GM21717 (cell line): ENCODE data around the gene CFAP100.

Experiments
- ATAC-seq: cut with Tn5 transposase; IDR thresholded peaks from one replicate; pipeline ENCODE4 v1.9.1; 2021; ENCODE audit warnings: mild to moderate bottlenecking, moderate library complexity; ENCODE audit not compliant: unreplicated experiment

Gene CFAP100

DNA sequence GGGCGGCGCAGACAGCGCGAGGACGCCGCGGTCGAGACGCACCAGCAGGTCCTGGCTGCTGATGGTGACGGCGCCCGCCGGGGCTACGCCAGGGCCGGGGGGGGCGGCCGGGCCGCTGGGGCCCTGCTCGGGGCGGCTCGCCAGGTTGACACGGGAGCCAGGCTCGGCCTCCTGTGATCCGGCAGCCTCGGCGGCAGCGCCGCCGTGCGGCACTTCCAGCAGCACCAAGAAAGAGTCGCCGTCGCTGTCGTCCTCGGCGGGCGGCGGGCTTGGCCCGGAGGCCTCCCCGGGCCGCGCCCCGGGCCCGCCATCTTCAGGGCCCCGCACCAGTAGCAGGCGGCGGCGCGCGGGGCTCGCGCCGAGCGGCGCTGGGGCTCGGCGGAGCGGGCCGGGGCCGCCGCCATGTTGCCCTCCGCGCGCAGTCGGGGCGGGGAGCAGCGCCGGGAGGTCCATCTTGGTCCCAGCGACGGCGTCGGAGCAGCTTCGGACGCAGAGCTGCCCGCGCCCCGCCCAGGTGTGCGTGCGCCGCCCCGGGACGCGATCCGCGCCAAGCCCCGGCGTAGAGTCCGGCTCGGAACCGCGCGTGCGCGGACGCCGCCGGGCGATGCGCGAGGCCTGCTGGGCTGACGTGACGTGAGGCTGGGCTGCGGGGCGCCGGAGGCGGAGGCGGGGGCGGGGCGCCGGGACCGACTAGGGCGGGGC is 80.9 kb downstream of the CFAP100 start, which contains the start of gene ZXDC:
TSS of gene ZXDC (minus strand) at position 479 of the 702 bp plus-strand sequence. CDS start at position 453, 26 bp downstream.
- peak; percentile 73 for ATAC-seq

DNA sequence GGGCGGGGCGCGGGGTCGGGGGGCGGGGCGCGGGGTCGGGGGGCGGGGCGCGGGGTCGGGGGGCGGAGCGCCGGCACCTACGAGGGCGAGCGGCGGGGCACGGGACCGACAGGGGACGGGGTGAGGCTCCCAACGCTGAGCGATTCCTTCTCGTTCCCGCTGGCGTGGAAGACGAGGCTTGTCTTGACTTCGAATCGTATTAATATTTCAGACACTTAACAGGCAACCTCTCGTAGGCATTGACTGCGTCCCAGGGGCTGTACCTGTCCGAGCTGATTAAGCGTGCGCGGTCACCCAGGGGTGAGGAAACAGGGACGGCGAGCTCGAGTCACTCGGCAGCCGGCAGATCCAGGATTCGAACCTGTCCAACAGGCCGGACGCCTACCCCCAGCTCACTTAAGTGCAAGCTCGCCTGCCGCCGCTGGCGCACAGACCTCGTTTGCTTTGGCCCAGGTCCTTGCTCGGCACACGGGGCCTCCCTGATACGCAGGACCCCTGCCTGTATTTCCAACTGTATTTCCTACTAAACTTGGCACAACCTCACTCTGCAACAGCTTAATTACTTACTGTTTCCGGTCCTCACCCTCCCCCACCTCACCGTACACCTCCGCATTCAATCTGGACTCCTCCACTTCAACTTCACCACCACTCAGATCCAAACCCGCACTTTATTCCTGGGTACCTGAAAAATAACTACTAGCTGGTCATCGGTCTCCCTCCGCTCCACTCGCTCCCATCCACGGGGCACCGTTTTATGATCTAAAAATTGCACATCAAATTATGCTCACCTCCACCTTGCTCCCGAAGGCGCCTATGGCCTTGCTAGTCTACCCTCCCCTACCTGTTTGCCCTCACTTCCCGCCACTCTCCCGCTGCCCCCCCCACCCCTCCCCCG is 81.7 kb downstream of the CFAP100 start:
- ATAC-seq, result peak; percentile 31

DNA sequence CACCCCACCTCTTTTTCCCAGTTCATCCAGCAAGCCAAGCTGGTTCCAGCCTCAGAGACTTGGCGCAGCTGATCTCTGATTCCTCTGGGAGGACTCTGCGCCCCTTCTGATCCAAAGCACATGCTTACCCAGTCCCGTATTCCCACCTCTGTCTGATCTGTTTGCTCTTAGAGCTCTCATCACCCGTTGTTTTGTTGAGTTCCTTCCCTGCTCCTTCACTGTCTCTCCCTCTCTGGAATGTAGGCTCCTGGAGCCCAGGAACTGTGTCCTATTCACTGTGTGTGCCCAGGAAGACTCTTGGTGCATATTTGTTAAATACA is 82.3 kb downstream of the CFAP100 start:
- ATAC-seq, result no peak

DNA sequence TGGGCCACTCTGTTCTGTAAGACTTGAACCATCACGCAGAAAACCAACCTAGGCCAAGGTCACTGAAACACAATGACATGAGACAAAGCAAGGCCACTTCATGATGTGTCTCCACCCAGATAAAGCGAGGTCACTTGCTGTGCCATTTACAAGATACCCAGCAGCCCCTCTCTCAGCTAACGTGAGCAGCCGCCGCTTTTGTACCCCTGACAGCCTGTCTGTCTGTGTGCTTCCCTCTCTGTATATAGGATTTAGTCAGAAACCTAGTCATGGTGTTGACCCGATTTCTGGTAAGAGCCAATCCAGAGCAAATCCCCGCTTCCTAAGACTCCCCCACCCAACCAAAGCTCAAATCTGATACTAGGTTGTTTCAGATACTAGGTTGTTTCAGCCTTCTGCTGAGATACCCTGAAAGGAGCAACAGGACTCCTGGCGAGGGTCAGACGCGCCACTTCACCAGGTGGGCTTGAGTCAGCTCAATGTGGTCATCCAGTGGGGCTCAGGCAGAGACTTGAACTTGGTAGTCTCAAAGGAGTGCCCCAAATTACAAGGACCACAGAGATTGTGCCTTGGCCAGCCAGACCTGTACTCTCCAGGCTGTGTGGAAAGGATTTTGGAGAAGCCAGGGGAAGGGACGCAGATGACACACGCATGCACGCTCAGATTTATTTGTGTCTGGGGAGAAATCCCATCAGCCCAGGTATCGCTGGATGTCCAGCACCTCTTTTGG is 84.0 kb downstream of the CFAP100 start:
- ATAC-seq, result no peak

DNA sequence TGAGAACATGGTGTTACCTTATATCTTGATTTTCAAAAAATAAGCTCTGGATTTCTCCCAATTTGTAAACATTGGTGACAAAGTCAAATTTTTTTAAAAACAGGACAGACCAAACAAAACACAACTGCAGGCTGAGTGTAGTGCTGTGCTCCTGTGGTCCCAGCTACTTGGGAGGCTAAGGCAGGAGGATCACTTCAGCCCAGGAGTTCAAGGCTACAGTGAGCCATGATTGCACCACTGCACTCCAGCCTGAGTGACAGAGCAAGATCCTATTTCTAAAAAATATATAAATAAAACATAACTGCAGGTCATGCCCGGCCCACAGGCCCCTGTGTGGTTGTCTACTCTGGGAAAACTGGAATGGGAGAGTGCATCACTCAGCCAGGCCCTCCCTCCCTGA is 84.9 kb downstream of the CFAP100 start:
- no peak for ATAC-seq

DNA sequence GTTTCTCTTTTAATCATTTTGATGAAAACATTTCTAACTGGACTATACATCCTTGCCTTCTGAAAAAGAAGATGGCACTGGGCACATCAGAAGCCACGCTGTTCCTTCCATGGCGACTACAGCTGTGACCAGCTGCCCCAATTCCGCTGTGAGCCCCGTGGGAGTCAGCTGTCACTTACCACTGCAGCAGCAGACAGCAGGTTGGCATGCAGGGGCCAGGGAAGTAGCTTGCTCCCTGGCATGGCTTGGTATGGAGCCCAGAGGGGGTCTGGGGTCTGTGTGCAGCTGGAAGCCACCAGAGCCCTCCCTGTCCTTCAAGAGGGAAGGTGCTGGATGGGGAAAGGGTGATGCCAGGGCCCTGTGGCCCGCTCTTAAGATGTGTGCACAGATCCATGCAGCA is 85.5 kb downstream of the CFAP100 start:
- ATAC-seq, result no peak

DNA sequence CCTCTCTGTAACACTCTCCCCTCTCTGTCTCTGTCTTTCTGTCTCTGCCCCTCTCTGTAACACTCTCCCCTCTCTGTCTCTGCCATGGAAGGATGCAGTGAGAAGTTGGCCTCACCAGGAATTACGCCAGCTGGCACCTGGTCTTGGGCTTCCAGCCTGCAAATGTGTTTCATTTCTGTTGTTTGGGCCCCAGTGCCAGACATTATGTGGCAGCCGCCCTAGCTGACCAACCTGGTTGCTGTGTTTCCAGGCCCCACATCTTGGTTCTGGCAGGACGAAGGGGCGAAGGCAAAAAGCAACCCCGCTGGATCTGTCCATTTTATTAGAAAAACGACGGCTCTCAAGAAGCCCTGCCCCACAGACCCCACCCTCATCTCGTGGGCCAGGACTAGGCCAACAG is 86.2 kb downstream of the CFAP100 start:
- ATAC-seq, result no peak

DNA sequence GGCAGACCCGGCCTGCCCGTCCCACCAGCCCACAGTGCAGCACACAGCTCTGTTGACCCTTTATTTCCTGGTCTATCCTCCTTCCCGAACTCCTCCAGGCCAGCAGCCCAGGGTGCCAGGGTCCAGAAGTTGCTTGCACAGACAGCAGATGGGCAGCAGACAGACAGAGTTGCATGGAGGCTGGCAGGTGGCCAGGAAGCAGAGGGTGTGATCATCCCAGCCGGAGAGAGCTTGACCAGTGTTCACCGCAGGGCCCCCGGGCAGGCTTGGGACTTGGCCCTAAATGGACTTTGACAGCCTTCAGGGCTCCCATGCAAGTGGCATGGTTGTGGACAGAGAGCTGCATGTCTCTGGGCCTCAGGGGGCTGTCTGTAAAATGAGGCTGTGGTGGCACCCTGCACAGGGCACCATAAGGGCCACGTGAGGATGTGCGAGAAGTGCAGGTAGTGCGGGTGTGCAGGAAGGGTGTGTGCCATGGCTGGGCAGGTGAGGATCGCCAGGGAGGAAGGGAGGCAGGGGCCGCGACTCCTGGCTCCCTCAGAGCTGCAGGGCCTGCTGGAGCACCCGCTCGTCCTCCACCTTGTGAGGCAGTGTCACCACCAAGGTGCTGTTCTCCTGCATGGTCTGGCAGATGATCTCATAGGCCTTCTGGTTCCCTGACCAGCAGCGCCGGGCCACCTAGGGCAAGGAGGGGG is 87.2 kb downstream of the CFAP100 start:
- no peak for ATAC-seq

DNA sequence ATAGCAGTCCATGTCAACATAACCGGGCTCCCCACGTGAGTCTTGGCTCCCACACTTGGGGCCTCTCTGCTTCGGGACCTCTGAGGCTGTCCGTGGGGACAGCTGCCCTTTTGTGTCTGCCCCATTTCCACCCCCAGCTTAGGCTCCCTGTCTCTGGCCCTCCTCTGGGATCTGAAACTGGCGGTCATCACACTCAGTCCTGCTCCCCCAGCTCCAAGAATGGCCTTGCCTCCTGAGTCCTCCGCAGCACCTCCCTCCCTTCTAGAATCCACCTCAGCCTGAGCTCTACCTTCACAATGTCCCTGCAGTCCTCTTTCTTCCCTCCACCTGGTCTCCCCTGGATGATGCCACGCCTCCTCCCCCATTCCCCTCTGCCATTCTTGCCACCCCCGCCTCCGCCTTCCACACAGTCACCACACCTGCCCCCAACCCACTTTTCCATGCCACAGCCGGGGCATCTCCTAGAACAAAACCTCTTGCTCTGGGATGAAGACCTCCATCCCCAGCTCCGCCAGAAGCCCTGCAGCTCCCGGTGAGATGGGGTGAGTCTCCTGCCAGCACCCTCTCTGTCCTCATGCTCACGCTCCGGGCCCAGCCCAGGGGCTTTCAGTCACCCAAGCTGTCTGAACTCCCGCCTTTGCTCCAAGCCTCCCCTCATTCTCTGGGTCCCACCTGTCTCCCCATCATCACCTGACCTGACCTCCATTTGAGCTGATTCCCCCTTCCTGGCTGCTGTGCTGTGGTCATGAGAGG is 88.0 kb downstream of the CFAP100 start:
- no peak for ATAC-seq

DNA sequence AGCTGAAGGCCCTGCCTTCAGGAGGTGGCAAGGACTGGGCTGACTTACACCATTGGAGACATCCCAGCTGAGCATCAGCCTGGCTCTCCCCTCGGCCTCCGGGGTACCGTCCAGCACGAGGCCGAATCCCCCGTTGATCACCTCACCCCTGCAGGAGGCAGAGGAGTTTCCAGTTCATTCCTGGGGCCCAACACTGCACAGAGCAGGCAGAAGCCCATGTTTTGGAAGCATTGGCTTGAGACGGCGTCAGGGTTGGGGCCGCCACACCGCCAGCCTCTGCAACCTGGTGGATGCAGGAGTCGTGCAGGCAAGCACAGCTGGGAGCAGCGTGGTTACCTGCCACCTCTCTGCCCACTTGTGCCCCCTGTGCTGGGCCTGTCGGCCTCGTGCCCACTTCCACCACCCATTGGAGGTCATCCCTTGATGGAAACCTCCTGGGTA is 88.6 kb downstream of the CFAP100 start:
- ATAC-seq, result no peak

DNA sequence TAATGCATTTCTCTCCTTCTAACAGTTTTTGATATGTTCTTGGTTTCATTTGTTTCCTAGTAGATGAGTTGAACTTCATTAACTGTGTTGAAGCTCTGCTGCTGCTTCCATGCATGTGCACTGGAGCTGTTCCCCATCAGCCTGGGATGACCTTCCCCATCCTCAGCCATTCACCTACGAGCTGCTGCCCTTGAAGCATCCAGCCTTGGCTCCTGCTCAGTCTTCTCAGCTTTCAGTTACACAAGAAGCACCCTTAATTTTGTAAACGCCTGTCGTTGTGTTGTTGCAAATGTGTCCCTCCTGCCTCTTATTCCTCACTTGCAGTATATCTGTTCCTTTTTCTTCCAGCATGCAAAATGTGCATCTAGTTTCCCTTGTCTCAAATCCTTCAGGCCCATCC is 89.4 kb downstream of the CFAP100 start:
- ATAC-seq, result no peak

DNA sequence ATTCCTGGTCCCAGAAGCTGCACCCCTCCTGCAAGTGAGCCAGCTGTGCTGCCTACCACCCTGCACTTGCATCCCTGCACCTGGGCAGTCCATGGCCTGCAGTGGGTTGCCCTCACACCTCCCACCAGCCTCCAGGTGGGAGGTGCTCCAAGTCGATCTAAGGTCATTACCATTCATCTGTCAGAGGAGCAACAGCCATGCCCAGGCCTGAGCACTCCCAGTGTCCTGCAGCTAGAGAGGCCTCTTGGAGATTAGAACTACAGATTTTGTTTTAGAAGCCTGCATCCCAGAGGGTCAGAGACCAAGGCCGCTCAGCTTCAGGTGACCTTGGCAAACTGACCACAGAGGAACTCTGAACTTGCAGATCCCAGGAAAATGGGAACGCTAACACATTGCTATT is 90.0 kb downstream of the CFAP100 start:
- no peak for ATAC-seq

DNA sequence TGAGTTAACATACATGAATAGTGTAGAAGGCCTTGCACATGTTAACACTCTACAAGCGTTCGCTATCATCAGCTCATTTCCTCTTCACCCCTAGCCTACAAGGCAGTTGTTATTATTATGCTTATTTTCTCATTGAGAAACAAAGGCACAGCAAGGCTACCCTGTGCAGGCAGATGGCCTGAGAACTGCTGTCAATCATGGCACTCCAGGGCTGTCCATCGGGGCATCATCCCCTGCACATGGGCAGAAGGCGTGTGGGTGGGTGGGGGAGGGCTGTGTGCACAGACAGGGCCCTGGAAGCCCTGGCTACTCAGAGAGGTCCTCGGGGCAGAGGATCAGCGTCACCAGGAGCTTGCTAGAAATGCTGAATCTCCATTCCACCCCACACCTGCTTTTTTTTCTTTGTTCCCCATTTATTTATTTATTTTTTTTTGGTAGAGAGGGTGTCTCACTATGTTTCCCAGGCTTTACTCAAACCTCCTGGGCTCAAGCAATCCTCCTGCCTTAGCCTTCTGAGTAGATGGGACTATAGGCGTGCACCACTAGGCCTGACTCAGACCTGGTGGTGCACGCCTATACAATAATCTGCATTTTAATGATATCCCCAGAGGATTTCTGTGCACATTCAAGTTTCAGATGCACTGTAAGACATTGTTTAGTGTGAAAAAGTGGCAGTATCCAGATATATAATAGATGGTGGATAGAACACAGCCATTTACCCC is 90.6 kb downstream of the CFAP100 start:
- no peak for ATAC-seq

DNA sequence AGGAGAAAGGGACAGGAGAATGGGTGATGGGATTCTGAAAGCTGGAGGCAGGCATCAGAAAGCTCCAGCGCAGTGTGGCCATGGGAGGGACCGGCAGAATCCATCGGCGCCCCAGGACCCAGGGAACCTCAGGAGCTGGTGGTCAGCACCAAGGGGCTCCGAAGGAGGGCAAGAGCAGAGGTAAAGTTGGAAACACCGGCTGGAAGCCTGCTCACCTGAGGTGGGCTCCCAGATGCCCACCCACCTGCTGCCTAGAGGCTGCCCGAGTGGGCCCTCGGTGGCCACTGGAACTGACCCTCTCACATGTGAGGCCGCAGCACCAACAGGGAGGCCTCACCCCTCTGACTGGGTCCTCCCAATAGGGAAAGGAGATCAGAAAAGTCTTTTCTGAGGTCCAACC is 91.2 kb downstream of the CFAP100 start:
- ATAC-seq, result no peak
